NT2/D1 (cell line): ENCODE results near the gene CDKN2B.

Experiments used
- YY1 ChIP-seq: IDR thresholded peaks from 2 replicates; pipeline ENCODE4 v1.6.1; 2011; ENCODE audit not compliant: insufficient read length, insufficient read depth
- ZNF274 ChIP-seq: IDR thresholded peaks from 2 replicates; pipeline ENCODE4 v1.6.1; 2011; ENCODE audit warnings: mild to moderate bottlenecking, low read depth, low read length

GRCh38 chr9:21988056-21988990 is 20.8 kb downstream of the CDKN2B start:
- TF ChIP-seq YY1 (no peak), ZNF274 (no peak)
